OCI-LY1 (cell line): Measurements from ENCODE around the gene XIRP1.

Source experiments
- H2AFZ ChIP-seq: fragments of 200-600 bp; sonication (generic), shearing (Covaris generic); 2 replicates; pipeline ENCODE4 v1.6.0; 2014; ENCODE audit warnings: antibody characterized with exemption, mild to moderate bottlenecking, low read length
- H3F3A ChIP-seq: fragments of 200-600 bp; sonication (generic), shearing (Covaris generic); 2 replicates; pipeline ENCODE4 v1.6.0; 2014; ENCODE audit warnings: mild to moderate bottlenecking, antibody characterized with exemption, low read length, moderate library complexity; ENCODE audit not compliant: insufficient read depth
- H3K27ac ChIP-seq: fragments of 200-600 bp; sonication (generic); 2 replicates; pipeline ENCODE4 v1.5.1; 2014; ENCODE audit warnings: low read length, mixed run types, mild to moderate bottlenecking, low read depth; ENCODE audit not compliant: poor library complexity, severe bottlenecking
- H3K27me3 ChIP-seq: fragments of 200-600 bp; sonication (generic); 2 replicates; pipeline ENCODE4 v1.6.0; 2014; ENCODE audit warnings: antibody characterized with exemption, mild to moderate bottlenecking, low read length, moderate library complexity; ENCODE audit not compliant: insufficient read depth
- H3K36me3 ChIP-seq: fragments of 200-600 bp; sonication (generic); 2 replicates; pipeline ENCODE4 v1.6.1; 2014; ENCODE audit warnings: mild to moderate bottlenecking, antibody characterized with exemption, low read length, moderate library complexity, mixed read lengths; ENCODE audit not compliant: insufficient read depth
- H3K4me1 ChIP-seq: fragments of 200-600 bp; sonication (generic); 2 replicates; pipeline ENCODE4 v1.5.1; 2014; ENCODE audit warnings: mild to moderate bottlenecking, low read length, moderate library complexity; ENCODE audit not compliant: insufficient read depth, severe bottlenecking
- H3K4me2 ChIP-seq: fragments of 200-600 bp; sonication (generic), shearing (Covaris generic); 2 replicates; pipeline ENCODE4 v1.6.1; 2014; ENCODE audit warnings: low read length
- H3K4me3 ChIP-seq: fragments of 200-600 bp; sonication (generic); 2 replicates; pipeline ENCODE4 v1.5.1; 2014; ENCODE audit warnings: low read length, low read depth, mild to moderate bottlenecking, mixed read lengths; ENCODE audit not compliant: poor library complexity, severe bottlenecking
- H3K79me2 ChIP-seq: fragments of 200-600 bp; shearing (Covaris generic); 2 replicates; pipeline ENCODE4 v1.6.1; 2016; ENCODE audit warnings: mixed run types, low read length, mixed read lengths; ENCODE audit not compliant: insufficient read depth
- H3K9ac ChIP-seq: fragments of 200-600 bp; sonication (generic), shearing (Covaris generic); 2 replicates; pipeline ENCODE4 v1.6.1; 2014; ENCODE audit warnings: mild to moderate bottlenecking, low read length, mixed read lengths
- H3K9me2 ChIP-seq: fragments of 200-600 bp; sonication (generic), shearing (Covaris generic); 2 replicates; pipeline ENCODE4 v1.6.1; 2014; ENCODE audit warnings: low read depth, mild to moderate bottlenecking, low read length, mixed read lengths
- H3K9me3 ChIP-seq: fragments of 200-600 bp; shearing (Covaris generic); 2 replicates; pipeline ENCODE4 v1.6.1; 2014; ENCODE audit warnings: low read length, mixed read lengths
- H4K20me1 ChIP-seq: fragments of 200-600 bp; sonication (generic), shearing (Covaris generic); 2 replicates; pipeline ENCODE4 v1.6.0; 2016; ENCODE audit warnings: mild to moderate bottlenecking, low read length; ENCODE audit not compliant: insufficient read depth
- CTCF ChIP-seq: fragments of 200-600 bp; sonication (generic), shearing (Covaris generic); IDR thresholded peaks from 2 replicates; pipeline ENCODE4 v1.5.1; 2017; ENCODE audit warnings: mild to moderate bottlenecking, antibody characterized with exemption, low read length, moderate library complexity, mixed read lengths
- EZH2 ChIP-seq: fragments of 200-600 bp; sonication (generic), shearing (Covaris generic); IDR thresholded peaks from 2 replicates; pipeline ENCODE4 v1.8.0; 2017; ENCODE audit warnings: borderline replicate concordance, mixed run types, mild to moderate bottlenecking, antibody characterized with exemption, low read length, moderate library complexity, mixed read lengths

Gene XIRP1

DNA sequence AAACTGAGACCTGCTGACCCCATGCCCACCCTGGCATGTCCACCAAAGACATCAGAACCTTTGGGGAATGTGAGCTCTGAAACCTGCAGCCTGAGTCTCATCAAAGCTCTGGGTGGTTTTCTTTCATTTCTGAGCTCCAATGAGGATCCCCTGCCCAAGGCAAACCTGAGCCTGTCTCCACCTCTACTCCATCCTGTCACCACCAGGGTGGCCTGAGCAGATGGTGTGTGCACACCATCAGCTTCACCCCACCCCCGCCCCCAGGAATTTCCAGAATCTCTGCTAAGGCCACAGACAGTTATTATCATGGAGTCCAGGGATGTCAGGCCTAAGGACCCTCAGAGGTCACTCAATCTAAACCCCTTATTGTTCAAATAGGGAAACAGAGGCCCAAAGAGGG is 1.3 kb downstream of the XIRP1 start:
- H3K9ac ChIP-seq = no peak overlapping the region
- no peak overlapping the region for H3K4me3 ChIP-seq
- no peaks in the 10 kb centered on the region for H3K27me3 ChIP-seq
- H3K9me2 ChIP-seq = no peaks in the 10 kb centered on the region
- no peaks in the 10 kb centered on the region for H3K9me3 ChIP-seq
- TF ChIP-seq CTCF (no peak), EZH2 (no peak)
- no peaks in the 10 kb centered on the region for H3K79me2 ChIP-seq
- H3F3A ChIP-seq = no peaks in the 10 kb centered on the region
- H3K36me3 ChIP-seq = no peaks in the 10 kb centered on the region
- no peaks in the 10 kb centered on the region for H4K20me1 ChIP-seq
- H2AFZ ChIP-seq = no peak overlapping the region
- no peaks in the 10 kb centered on the region for H3K4me1 ChIP-seq
- no peak overlapping the region for H3K27ac ChIP-seq
- H3K4me2 ChIP-seq = no peak overlapping the region

GRCh38 chr3:39190281-39191025 is 1.9 kb downstream of the XIRP1 start:
- Histone ChIP-seq H3K4me3 (no peak overlapping the region), H3F3A (no peaks in the 10 kb centered on the region), H3K36me3 (no peaks in the 10 kb centered on the region), H3K9me3 (no peaks in the 10 kb centered on the region), H2AFZ (no peak overlapping the region), H3K9ac (no peak overlapping the region), H3K27ac (no peak overlapping the region), H3K9me2 (no peaks in the 10 kb centered on the region), H3K4me2 (no peak overlapping the region), H3K79me2 (no peaks in the 10 kb centered on the region), H4K20me1 (no peaks in the 10 kb centered on the region), H3K4me1 (no peaks in the 10 kb centered on the region), H3K27me3 (no peaks in the 10 kb centered on the region)
- no peak for TF ChIP-seq EZH2
- no peak for TF ChIP-seq CTCF

DNA sequence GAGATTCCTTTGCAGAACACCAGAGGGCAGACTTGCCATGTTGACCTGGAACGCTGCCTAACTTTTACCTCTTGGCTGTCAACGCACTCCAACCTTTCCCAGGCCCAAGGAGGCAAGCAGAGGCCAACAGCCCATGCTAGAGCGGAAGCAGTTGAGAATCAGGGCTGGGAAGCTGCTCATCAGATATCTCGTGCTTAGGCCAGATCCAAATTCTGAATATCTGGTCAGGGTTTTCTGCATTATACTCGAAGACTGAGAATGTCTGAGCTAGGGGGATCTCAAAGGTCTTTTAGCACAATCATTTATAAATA is 2.5 kb downstream of the XIRP1 start:
- no peaks in the 10 kb centered on the region for H4K20me1 ChIP-seq
- no peak overlapping the region for H2AFZ ChIP-seq
- H3F3A ChIP-seq = no peaks in the 10 kb centered on the region
- TF ChIP-seq CTCF = peak; percentile 86
- TF ChIP-seq EZH2 = no peak
- H3K9ac ChIP-seq = no peak overlapping the region
- no peak overlapping the region for H3K27ac ChIP-seq
- no peaks in the 10 kb centered on the region for H3K36me3 ChIP-seq
- H3K9me3 ChIP-seq = no peaks in the 10 kb centered on the region
- H3K4me2 ChIP-seq = no peak overlapping the region
- H3K79me2 ChIP-seq = no peaks in the 10 kb centered on the region
- H3K9me2 ChIP-seq = no peaks in the 10 kb centered on the region
- no peaks in the 10 kb centered on the region for H3K4me1 ChIP-seq
- H3K4me3 ChIP-seq = no peak overlapping the region
- H3K27me3 ChIP-seq = no peaks in the 10 kb centered on the region
